Activated CD8-positive, alpha-beta memory T cell treated with anti-CD3 and anti-CD28 coated beads for 48 hours (primary cell): Measurements from ENCODE around the gene TBPL1.
"Not testable (repeated sequence)": the region's sequence is repeated elsewhere in the genome, so short reads cannot be mapped to it uniquely, and the experiment has no call there.

Source experiments
- DNase-seq, 3 experiments: peaks; one replicate each; pipeline ENCODE4 v3.0.0-alpha.2; 2020; ENCODE audit warnings: low read depth in 2 of 3, low spot score in 2 of 3

TBPL1 gene

GRCh38 chr6:133973109-133973971 is 20.3 kb downstream of the TBPL1 start:
- DNase-seq: no peak

GRCh38 chr6:133977983-133978895 is 25.2 kb downstream of the TBPL1 start:
- DNase-seq: no peak

GRCh38 chr6:133978896-133979240 is 25.8 kb downstream of the TBPL1 start:
- DNase-seq: no peak

GRCh38 chr6:133979269-133979963 is 26.4 kb downstream of the TBPL1 start:
- not testable (repeated sequence) for DNase-seq

- no peak for DNase-seq
Observed at GRCh38 chr6:133980168-133980567, 27.1 kb downstream of the TBPL1 start.

- peak in 1 of 3 experiments; percentile 7 for DNase-seq
Observed at GRCh38 chr6:133983099-133983939, 30.3 kb downstream of the TBPL1 start.

- DNase-seq: no peak
Observed at GRCh38 chr6:133985970-133986369, 32.9 kb downstream of the TBPL1 start.

GRCh38 chr6:133986942-133987341 is 33.9 kb downstream of the TBPL1 start:
- no peak for DNase-seq

GRCh38 chr6:133989525-133989924 is 36.5 kb downstream of the TBPL1 start:
- no peak for DNase-seq

GRCh38 chr6:133990321-133990720 is 37.3 kb downstream of the TBPL1 start:
- DNase-seq: no peak

GRCh38 chr6:133991096-133991593 is 38.1 kb downstream of the TBPL1 start:
- DNase-seq: no peak

GRCh38 chr6:133992992-133993680 is 40.1 kb downstream of the TBPL1 start:
- no peak for DNase-seq

GRCh38 chr6:133995296-133995695 is 42.3 kb downstream of the TBPL1 start:
- DNase-seq: no peak

GRCh38 chr6:133995758-133996157 is 42.7 kb downstream of the TBPL1 start:
- DNase-seq: no peak

- no peak for DNase-seq
Observed at GRCh38 chr6:133997267-133997666, 44.2 kb downstream of the TBPL1 start.

GRCh38 chr6:133999305-133999704 is 46.3 kb downstream of the TBPL1 start:
- no peak for DNase-seq

GRCh38 chr6:134000443-134000842 is 47.4 kb downstream of the TBPL1 start:
- DNase-seq: no peak

GRCh38 chr6:134002821-134003220 is 49.8 kb downstream of the TBPL1 start:
- no peak for DNase-seq

GRCh38 chr6:134003542-134003951 is 50.5 kb downstream of the TBPL1 start:
- no peak for DNase-seq

- no peak for DNase-seq
Observed at GRCh38 chr6:134004714-134005113, 51.7 kb downstream of the TBPL1 start.
